Stimulated activated CD8-positive, alpha-beta memory T cell treated with anti-CD3 and anti-CD28 coated beads, Interleukin-4, amount 100 ng/mL, for 4 hours (primary cell): ENCODE data around the gene USF2.
"Not testable (repeated sequence)": the region's sequence is repeated elsewhere in the genome, so short reads cannot be mapped to it uniquely, and the experiment has no call there.

Source experiments
- DNase-seq, 2 donors: peaks; one replicate each; pipeline ENCODE4 v3.0.0-alpha.2; 2020; ENCODE audit warnings: low read depth in 2 of 2, low spot score in 1 of 2

USF2 gene

GRCh38 chr19:35268536-35269437 lies at the start of gene USF2:
Gene USF2, plus strand, starts transcription at chr19:35268962. Its CDS starts 140 bp downstream, at chr19:35269102.
- no peak for DNase-seq

- no peak for DNase-seq
These were observed 49.8 kb upstream of the USF2 start for GRCh38 chr19:35219008-35219407.

- DNase-seq: no peak
These were observed 48.3 kb upstream of the USF2 start for GRCh38 chr19:35220315-35220921.

DNA sequence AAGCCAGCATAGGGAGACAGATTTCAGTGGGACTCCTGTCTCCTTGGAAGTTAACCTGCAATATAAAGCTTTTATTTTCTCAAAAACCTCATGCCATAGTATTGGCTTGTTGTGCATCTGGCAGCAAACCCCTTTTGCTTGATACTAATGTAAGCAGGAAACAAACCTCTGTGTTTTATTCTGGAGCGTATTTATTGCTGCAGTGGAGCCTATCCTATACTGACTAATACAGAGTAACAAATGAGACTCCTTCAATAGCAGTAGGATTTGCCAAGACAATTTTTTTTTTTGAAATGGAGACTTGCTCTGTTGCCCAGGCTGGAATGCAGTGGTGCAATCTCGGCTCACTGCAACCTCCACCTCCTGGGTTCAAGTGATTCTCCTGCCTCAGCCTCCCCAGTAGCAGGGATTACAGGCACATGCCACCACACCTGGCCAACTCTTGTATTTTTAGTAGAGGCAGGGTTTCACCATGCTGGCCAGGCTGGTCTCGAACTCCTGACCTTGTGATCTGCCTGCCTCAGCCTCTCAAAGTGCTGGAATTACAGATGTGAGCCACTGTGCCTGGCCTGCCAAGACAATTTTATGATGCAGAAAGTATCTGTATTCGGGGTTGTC lies 47.7 kb upstream of the USF2 start:
- DNase-seq: not testable (repeated sequence)

- no peak for DNase-seq
These were observed 46.3 kb upstream of the USF2 start for GRCh38 chr19:35222373-35223015.

DNA sequence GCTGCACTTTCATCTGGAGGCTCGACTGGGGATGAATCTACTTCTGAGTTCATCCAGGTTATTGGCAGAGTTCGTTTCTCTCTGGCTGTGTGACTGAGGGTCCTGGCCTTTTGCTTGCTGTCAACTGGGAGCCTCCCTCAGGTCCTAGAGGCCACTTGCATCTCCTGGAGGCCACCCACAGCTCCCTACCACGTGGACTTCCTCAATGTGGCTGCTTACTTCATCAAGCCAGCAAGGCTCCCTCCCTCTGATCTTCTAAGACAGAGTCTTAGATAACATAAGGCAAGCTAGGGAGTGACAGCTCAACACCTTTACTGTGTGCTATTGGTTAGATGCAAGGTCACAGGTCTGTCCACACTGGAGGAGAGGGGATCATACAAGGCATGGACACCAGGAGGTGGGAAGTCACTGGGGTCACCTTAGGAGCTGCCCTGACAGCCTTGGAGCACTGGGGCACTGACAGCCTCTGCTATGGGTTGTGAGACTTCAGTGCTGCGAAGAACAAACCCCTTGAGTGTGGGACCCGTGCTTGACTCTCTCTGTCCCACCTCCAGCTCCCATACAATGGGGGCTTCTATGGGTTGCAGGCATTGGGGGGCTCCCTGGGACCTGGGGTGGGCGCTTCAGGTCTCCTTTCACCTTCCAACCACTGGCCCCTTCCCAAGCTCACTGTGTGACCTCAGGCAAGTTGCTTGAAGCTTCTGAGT lies 45.5 kb upstream of the USF2 start:
- no peak for DNase-seq

- DNase-seq: no peak
These were observed 44.8 kb upstream of the USF2 start for GRCh38 chr19:35223862-35224505.

- no peak for DNase-seq
These were observed 43.8 kb upstream of the USF2 start for GRCh38 chr19:35224681-35225571.

DNA sequence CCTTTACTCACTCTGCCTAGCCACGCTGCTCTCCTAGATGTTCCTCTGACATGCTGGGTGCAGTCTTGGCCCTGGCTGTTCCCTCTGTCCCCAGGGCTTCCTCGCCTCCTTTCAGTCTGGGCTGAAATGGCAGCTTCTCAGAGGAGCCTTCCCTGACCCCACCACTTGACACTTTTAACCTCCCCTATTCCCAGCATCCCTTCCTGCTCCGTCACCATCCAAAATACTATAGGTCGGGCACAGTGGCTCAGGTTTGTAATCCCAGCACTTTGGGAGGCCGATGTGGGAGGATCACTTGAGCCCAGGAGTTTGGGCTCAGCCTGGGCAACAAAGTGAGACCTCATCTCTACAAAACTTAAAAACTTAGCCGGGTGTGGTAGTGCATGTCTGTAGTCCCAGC lies 42.8 kb upstream of the USF2 start:
- no peak for DNase-seq

DNA sequence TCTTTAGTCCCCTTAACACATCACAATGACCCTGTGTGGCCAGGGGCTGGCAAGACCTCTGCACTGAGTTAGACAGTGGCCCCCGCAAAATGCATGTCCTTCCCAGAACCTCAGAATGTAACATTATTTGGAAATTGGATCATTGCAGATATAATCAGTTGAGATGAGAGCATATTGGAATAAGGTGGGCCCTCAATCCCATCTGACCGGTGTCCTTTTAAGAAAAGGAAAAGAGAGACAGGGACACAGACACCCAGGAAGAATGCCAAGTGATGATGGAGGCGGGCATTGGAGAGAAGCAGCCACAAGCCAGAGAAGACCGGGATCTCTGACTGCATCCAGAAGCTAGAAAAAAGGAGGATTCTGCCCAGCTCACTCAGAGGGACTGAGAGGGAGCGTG lies 42.0 kb upstream of the USF2 start:
- DNase-seq: no peak

- no peak for DNase-seq
These were observed 40.4 kb upstream of the USF2 start, which contains the start of gene FAM187B for GRCh38 chr19:35228177-35228930. Gene FAM187B, minus strand, starts transcription at chr19:35228739. Its CDS starts 59 bp downstream, at chr19:35228680.

- DNase-seq: no peak
These were observed 39.2 kb upstream of the USF2 start for GRCh38 chr19:35229601-35230000.

DNA sequence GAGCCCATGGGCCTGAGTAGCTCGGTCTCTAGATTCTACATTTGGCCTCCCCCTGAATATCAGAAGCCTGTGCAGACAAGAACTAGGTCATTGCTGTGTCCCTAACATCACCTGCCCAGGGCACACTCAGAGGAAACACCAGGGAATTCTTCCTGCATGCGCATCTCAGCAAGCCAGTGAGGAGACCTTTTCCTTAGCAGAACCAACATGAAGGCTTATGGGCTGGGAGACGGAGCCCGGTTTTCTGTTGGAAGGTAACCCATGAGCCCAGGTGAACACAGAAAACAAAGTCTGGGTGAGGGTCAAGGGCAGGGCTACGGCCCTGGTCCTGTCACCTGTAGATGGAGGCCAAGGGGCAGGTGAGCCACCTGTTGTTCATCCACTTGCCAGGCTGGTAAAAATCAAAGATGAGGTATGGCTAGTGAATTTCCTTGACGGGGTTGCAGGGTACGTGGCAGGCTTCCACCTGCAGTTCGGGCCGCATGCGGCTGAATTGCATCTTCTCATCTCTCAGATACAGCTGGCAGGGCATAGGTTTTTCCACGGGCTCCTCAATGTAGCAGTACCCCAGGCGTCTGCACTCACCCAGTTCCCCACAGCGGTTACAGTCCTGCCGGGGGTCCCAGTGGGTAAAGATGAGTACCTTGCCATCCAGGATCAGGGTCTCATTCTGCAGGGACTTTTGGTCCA lies 36.7 kb upstream of the USF2 start:
- DNase-seq: no peak

- DNase-seq: no peak
These were observed 35.9 kb upstream of the USF2 start for GRCh38 chr19:35232912-35233311.

GRCh38 chr19:35236638-35237400 lies 31.9 kb upstream of the USF2 start:
- no peak for DNase-seq

- DNase-seq: not testable (repeated sequence)
These were observed 29.2 kb upstream of the USF2 start for GRCh38 chr19:35239597-35239996.

DNA sequence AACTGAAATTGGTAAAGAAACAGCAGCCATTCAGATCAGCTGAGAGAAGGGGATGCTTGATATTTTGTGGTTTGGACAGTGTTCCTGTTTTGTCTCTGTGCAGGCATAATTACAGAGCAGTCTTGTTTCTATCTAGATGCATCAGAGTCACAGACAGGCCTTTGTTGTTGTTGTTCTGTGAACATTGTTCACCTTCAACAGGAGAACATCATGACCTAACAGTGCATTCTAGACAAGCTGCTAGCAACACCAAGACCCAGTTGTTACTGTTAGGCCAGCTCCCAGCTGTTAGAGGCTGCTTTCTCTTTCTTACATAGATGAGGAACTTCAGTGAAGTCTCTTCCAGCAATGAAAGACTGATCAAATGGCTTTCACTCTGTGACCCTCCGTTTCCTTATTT lies 28.4 kb upstream of the USF2 start:
- DNase-seq: no peak
